ENCODE measurements around the gene KIAA1614. TPM values are rescaled to one million over a fixed set of nuclear protein-coding genes. Genes with fewer than 3 reads are reported as not detected.

The KIAA1614 gene
- total and polyA plus RNA-seq, 7 experiments from 2014 or later: 0.03 to 0.31 (median 0.14) TPM; not detected in 1

DNA sequence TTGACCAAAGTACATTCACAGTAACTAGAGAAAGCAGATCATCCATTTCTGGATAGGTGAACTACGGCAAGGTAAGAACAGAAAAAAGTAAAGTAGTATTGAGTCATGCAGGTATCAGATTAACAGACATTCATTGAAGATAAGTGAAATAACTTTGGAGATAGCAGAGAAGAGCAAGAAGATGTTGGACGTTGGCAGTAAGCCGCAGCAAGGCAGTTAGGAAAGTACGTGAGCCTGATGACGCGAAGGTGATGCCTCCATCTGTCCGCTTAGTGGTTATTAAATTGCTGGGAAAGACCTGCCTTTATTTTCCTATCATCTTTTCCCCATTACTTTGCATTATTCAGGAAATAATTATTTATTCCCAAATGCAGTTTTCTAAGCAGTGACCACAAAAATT lies 24.9 kb upstream of the KIAA1614 start:
- no peaks in the 10 kb centered on the region for H3K36me3 ChIP-seq (ENCODE audit: control insufficient read depth in 2 of 3, insufficient read depth in 3 of 3, low read length in 3 of 3)
- no peaks in the 10 kb centered on the region for H3K27me3 ChIP-seq (ENCODE audit: control insufficient read depth in 2 of 2, insufficient read depth in 2 of 2, low read length in 2 of 2)
- ATAC-seq (no peak), DNase-seq (no peak)
- H3K27me3 Mint-ChIP-seq: no peaks in the 10 kb centered on the region
- ChIA-PET CTCF (no interaction called here), POLR2A (no interaction called here)
- peaks cover 3 to 15% (median 9%) of the 10 kb centered on the region in 5 donors for H3K36me3 Mint-ChIP-seq
- no peak overlapping the region for H3K4me3 ChIP-seq (ENCODE audit: low read length)
- H3K4me1 Mint-ChIP-seq: peaks cover 0 to 5% (median 3%) of the 10 kb centered on the region in 7 donors
- H3K9me3 ChIP-seq (ENCODE audit: control insufficient read depth in 2 of 3, low read length in 3 of 3): no peaks in the 10 kb centered on the region
- no peak overlapping the region for H3K27ac Mint-ChIP-seq
- no peak overlapping the region for H3K27ac ChIP-seq (ENCODE audit: low read depth, low read length)
- no peak overlapping the region for H3K4me3 Mint-ChIP-seq
- intact Hi-C loops (cut with micrococcal nuclease): loop anchor here in 1 of 2 donors (10.0 kb wide), 1 partner anchor 97 kb away; no protein-coding TSS in a partner anchor
- H3K9me3 Mint-ChIP-seq: no peaks in the 10 kb centered on the region
- no peaks in the 10 kb centered on the region for H3K4me1 ChIP-seq (ENCODE audit: control insufficient read depth in 2 of 2, insufficient read depth in 2 of 2, low read length in 2 of 2)

DNA sequence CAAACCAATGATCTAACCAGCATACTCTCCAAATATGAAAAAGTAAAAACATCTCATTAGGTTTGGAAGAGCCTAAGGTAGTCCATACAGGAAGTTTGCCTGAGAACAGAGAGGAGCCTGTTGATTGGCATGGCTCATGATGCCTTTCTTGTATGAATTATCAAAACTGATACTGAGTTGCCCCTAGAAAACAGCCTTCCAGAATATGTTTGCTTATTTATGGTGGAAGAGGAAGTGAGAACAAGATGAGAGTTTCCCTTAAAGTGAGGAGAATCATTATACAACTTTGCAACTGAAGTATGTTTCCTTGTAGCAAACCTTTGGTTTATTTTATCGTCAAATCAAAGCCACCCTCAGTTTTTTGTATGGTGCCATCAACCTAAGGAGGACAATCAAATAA lies 23.8 kb upstream of the KIAA1614 start:
- Histone ChIP-seq H3K9me3 (ENCODE audit: control insufficient read depth in 2 of 3, low read length in 3 of 3) (no peaks in the 10 kb centered on the region), H3K4me3 (ENCODE audit: low read length) (no peak overlapping the region), H3K27me3 (ENCODE audit: control insufficient read depth in 2 of 2, insufficient read depth in 2 of 2, low read length in 2 of 2) (no peaks in the 10 kb centered on the region), H3K4me1 (ENCODE audit: control insufficient read depth in 2 of 2, insufficient read depth in 2 of 2, low read length in 2 of 2) (no peaks in the 10 kb centered on the region), H3K36me3 (ENCODE audit: control insufficient read depth in 2 of 3, insufficient read depth in 3 of 3, low read length in 3 of 3) (no peaks in the 10 kb centered on the region), H3K27ac (ENCODE audit: low read depth, low read length) (no peak overlapping the region)
- CTCF ChIA-PET: no interaction called here
- intact Hi-C loops (cut with micrococcal nuclease): loop anchor here in 1 of 2 donors (10.0 kb wide), 1 partner anchor 96 kb away; no protein-coding TSS in a partner anchor
- no peak for ATAC-seq
- Mint-ChIP-seq H3K27me3 (no peaks in the 10 kb centered on the region), H3K4me3 (no peak overlapping the region), H3K27ac (peak overlapping the region in 1 of 9 donors; percentile 49), H3K9me3 (no peaks in the 10 kb centered on the region), H3K36me3 (peaks cover 0 to 11% (median 5%) of the 10 kb centered on the region in 5 donors), H3K4me1 (peaks cover 4 to 10% (median 7%) of the 10 kb centered on the region in 7 donors)
- POLR2A ChIA-PET: no interaction called here
- no peak for DNase-seq

DNA sequence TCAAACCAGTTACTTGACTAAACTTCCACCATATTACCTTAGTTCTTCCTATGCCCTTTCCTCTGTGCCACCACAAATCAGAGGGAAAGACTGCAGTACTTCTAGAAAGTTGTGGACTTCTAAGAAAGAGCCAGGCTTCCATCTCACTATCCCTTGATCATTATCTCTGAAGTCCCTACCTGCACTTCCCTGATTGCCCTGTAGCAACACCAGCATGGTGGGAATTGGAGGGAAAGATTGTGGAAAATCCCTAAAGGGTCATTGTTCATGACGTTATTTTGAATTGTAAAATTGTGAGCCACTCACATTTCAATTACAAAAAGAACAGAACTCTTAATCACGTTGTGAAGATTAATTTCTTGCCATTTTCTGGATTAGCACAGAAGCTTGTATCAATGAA lies 23.4 kb upstream of the KIAA1614 start:
- Histone ChIP-seq H3K36me3 (ENCODE audit: control insufficient read depth in 2 of 3, insufficient read depth in 3 of 3, low read length in 3 of 3) (no peaks in the 10 kb centered on the region), H3K4me1 (ENCODE audit: control insufficient read depth in 2 of 2, insufficient read depth in 2 of 2, low read length in 2 of 2) (no peaks in the 10 kb centered on the region), H3K4me3 (ENCODE audit: low read length) (no peak overlapping the region), H3K9me3 (ENCODE audit: control insufficient read depth in 2 of 3, low read length in 3 of 3) (no peaks in the 10 kb centered on the region), H3K27me3 (ENCODE audit: control insufficient read depth in 2 of 2, insufficient read depth in 2 of 2, low read length in 2 of 2) (no peaks in the 10 kb centered on the region), H3K27ac (ENCODE audit: low read depth, low read length) (no peak overlapping the region)
- peaks cover 0 to 8% (median 5%) of the 10 kb centered on the region in 5 donors for H3K36me3 Mint-ChIP-seq
- peak overlapping the region in 1 of 9 donors; percentile 7 for H3K27ac Mint-ChIP-seq
- H3K4me1 Mint-ChIP-seq: peaks cover 5 to 14% (median 11%) of the 10 kb centered on the region in 7 donors
- no peak for ATAC-seq
- H3K27me3 Mint-ChIP-seq: no peaks in the 10 kb centered on the region
- H3K9me3 Mint-ChIP-seq: no peaks in the 10 kb centered on the region
- no peak for DNase-seq
- no peak overlapping the region for H3K4me3 Mint-ChIP-seq
- CTCF ChIA-PET: no interaction called here
- intact Hi-C loops (cut with micrococcal nuclease): loop anchor here in 1 of 2 donors (10.0 kb wide), 1 partner anchor 95 kb away; no protein-coding TSS in a partner anchor
- POLR2A ChIA-PET: no interaction called here

DNA sequence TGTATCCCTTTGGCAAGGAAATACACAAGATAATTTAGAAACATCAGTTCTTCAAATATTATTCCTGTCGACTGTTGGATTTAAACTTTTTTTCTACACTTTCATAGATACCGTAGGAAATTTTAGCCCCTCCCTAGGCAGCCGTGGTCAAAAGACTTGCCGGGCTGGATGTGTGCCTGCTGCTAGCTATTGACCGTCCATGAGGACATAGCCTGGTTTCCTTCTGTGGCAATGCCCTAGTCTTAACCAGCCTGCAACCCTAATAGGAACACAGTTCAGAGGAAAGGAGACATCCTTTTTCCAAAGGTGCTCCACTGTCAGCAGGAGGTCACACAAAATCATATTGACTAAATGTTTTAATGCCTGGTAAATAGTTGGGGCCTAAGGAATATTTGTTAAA lies 20.4 kb upstream of the KIAA1614 start:
- DNase-seq (no peak), ATAC-seq (no peak)
- Histone ChIP-seq H3K9me3 (ENCODE audit: control insufficient read depth in 2 of 3, low read length in 3 of 3) (no peaks in the 10 kb centered on the region), H3K36me3 (ENCODE audit: control insufficient read depth in 2 of 3, insufficient read depth in 3 of 3, low read length in 3 of 3) (no peaks in the 10 kb centered on the region), H3K27ac (ENCODE audit: low read depth, low read length) (no peak overlapping the region), H3K4me3 (ENCODE audit: low read length) (no peak overlapping the region), H3K27me3 (ENCODE audit: control insufficient read depth in 2 of 2, insufficient read depth in 2 of 2, low read length in 2 of 2) (no peaks in the 10 kb centered on the region), H3K4me1 (ENCODE audit: control insufficient read depth in 2 of 2, insufficient read depth in 2 of 2, low read length in 2 of 2) (no peaks in the 10 kb centered on the region)
- intact Hi-C loops (cut with micrococcal nuclease): loop anchor here in 1 of 2 donors (5.0 kb wide), 1 partner anchor 90 kb away; no protein-coding TSS in a partner anchor
- CTCF ChIA-PET: no interaction called here
- POLR2A ChIA-PET: no interaction called here
- peaks cover 0 to 7% (median 5%) of the 10 kb centered on the region in 5 donors for H3K36me3 Mint-ChIP-seq
- no peak overlapping the region for H3K27ac Mint-ChIP-seq
- H3K9me3 Mint-ChIP-seq: peaks cover 0 to 7% (median 0%) of the 10 kb centered on the region in 11 donors
- no peaks in the 10 kb centered on the region for H3K27me3 Mint-ChIP-seq
- H3K4me1 Mint-ChIP-seq: peaks cover 5 to 14% (median 11%) of the 10 kb centered on the region in 7 donors
- H3K4me3 Mint-ChIP-seq: no peak overlapping the region

DNA sequence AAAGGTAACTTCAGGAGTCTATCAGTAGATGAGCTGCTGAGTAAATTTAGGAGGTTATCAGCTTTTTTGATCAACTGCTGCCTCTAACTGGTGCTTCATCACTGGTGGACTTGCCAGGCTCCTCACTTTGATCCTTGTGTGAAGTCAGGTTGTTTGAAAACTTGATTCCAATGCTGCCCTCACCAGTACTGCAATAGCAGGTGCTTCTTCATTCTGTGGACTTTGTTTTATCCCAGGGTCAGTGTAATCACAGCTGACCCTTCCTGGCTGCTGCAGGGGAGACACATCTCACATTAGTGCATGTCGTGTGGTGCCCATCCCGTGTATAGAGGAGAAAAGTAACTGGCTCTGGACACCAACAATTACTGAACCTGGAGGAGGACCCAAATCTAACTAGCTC lies 20.0 kb upstream of the KIAA1614 start:
- Histone ChIP-seq H3K27ac (ENCODE audit: low read depth, low read length) (no peak overlapping the region), H3K36me3 (ENCODE audit: control insufficient read depth in 2 of 3, insufficient read depth in 3 of 3, low read length in 3 of 3) (no peaks in the 10 kb centered on the region), H3K4me3 (ENCODE audit: low read length) (no peak overlapping the region), H3K27me3 (ENCODE audit: control insufficient read depth in 2 of 2, insufficient read depth in 2 of 2, low read length in 2 of 2) (no peaks in the 10 kb centered on the region), H3K4me1 (ENCODE audit: control insufficient read depth in 2 of 2, insufficient read depth in 2 of 2, low read length in 2 of 2) (no peaks in the 10 kb centered on the region), H3K9me3 (ENCODE audit: control insufficient read depth in 2 of 3, low read length in 3 of 3) (no peaks in the 10 kb centered on the region)
- intact Hi-C loops (cut with micrococcal nuclease): loop anchor here in 1 of 2 donors (5.0 kb wide), 1 partner anchor 90 kb away; no protein-coding TSS in a partner anchor
- no peak for DNase-seq
- Mint-ChIP-seq H3K9me3 (peaks cover 0 to 7% (median 0%) of the 10 kb centered on the region in 11 donors), H3K4me3 (peak overlapping the region in 1 of 10 donors; percentile 20), H3K27me3 (no peaks in the 10 kb centered on the region), H3K4me1 (peaks cover 5 to 14% (median 11%) of the 10 kb centered on the region in 7 donors), H3K27ac (peak overlapping the region in 2 of 9 donors; percentile 4 to 24), H3K36me3 (peaks cover 0 to 7% (median 3%) of the 10 kb centered on the region in 5 donors)
- no peak for ATAC-seq
- ChIA-PET CTCF (no interaction called here), POLR2A (no interaction called here)

DNA sequence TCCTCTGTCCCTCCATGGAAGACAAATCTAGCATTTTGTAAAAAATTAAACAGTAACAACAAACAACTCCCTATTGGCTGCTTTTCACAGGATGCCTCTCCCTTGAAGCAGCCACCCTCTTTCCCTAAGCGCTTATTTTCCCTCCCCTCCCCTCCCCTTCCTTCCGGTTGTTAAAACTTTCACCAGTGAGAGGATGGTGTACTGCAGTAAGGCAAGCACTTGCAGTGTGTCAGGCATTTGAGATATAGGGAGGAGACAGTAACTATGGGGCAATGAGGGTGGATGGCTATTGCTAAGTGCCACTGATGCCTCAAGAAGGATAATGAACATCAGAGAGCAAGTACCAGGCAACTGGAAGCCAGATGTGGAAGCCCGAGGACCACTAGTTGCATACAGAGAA lies 19.1 kb upstream of the KIAA1614 start:
- Mint-ChIP-seq H3K4me1 (peaks cover 4 to 14% (median 11%) of the 10 kb centered on the region in 7 donors), H3K4me3 (no peak overlapping the region), H3K27ac (peak overlapping the region in 3 of 9 donors; percentile 45 to 83 (median 51)), H3K36me3 (peaks cover 0 to 7% (median 0%) of the 10 kb centered on the region in 5 donors), H3K27me3 (no peaks in the 10 kb centered on the region), H3K9me3 (peaks cover 0 to 7% (median 0%) of the 10 kb centered on the region in 11 donors)
- Histone ChIP-seq H3K27me3 (ENCODE audit: control insufficient read depth in 2 of 2, insufficient read depth in 2 of 2, low read length in 2 of 2) (no peaks in the 10 kb centered on the region), H3K9me3 (ENCODE audit: control insufficient read depth in 2 of 3, low read length in 3 of 3) (no peaks in the 10 kb centered on the region), H3K36me3 (ENCODE audit: control insufficient read depth in 2 of 3, insufficient read depth in 3 of 3, low read length in 3 of 3) (no peaks in the 10 kb centered on the region), H3K4me1 (ENCODE audit: control insufficient read depth in 2 of 2, insufficient read depth in 2 of 2, low read length in 2 of 2) (no peaks in the 10 kb centered on the region), H3K4me3 (ENCODE audit: low read length) (no peak overlapping the region), H3K27ac (ENCODE audit: low read depth, low read length) (no peak overlapping the region)
- ATAC-seq: no peak
- DNase-seq: no peak
- POLR2A ChIA-PET: no interaction called here
- CTCF ChIA-PET: no interaction called here
- intact Hi-C loops (cut with micrococcal nuclease): loop anchor here in 1 of 2 donors (5.0 kb wide), 1 partner anchor 89 kb away; no protein-coding TSS in a partner anchor

DNA sequence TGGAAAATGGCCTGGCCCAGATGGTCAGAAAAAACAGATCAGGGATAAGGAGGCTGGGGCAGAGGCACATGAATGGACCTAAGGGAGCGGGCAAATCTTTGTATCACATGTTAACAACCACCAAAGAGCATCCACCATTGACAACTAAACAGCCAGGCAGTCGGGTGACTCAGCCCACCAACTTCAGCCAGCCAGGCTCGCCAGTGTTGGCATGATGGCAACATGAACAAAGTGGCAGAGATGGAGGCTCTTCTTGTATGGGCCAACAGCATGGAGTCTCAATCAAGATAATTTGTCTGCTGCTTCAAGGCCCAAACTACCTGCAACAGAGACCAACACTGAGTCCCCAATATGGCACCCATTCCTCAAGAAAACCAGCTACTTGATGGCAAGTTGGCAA lies 16.5 kb upstream of the KIAA1614 start:
- H3K27me3 Mint-ChIP-seq: peaks cover 0 to 3% (median 0%) of the 10 kb centered on the region in 5 donors
- POLR2A ChIA-PET: no interaction called here
- Histone ChIP-seq H3K27me3 (ENCODE audit: control insufficient read depth in 2 of 2, insufficient read depth in 2 of 2, low read length in 2 of 2) (no peaks in the 10 kb centered on the region), H3K4me3 (ENCODE audit: low read length) (no peak overlapping the region), H3K4me1 (ENCODE audit: control insufficient read depth in 2 of 2, insufficient read depth in 2 of 2, low read length in 2 of 2) (no peaks in the 10 kb centered on the region), H3K36me3 (ENCODE audit: control insufficient read depth in 2 of 3, insufficient read depth in 3 of 3, low read length in 3 of 3) (no peaks in the 10 kb centered on the region), H3K9me3 (ENCODE audit: control insufficient read depth in 2 of 3, low read length in 3 of 3) (no peaks in the 10 kb centered on the region), H3K27ac (ENCODE audit: low read depth, low read length) (no peak overlapping the region)
- ATAC-seq (no peak), DNase-seq (no peak)
- peaks cover 0 to 7% (median 0%) of the 10 kb centered on the region in 5 donors for H3K36me3 Mint-ChIP-seq
- peaks cover 0 to 7% (median 0%) of the 10 kb centered on the region in 11 donors for H3K9me3 Mint-ChIP-seq
- intact Hi-C loops (cut with micrococcal nuclease): no loop called here
- no peak overlapping the region for H3K4me3 Mint-ChIP-seq
- H3K27ac Mint-ChIP-seq: no peak overlapping the region
- CTCF ChIA-PET: no interaction called here
- peaks cover 0 to 14% (median 11%) of the 10 kb centered on the region in 7 donors for H3K4me1 Mint-ChIP-seq

Measured in naive thymus-derived CD4-positive, alpha-beta T cell (primary cell).